Stomach (tissue), 4 donors: ENCODE results near the gene LRPPRC.

Source experiments
- POLR2A ChIP-seq, 4 donors: fragments of 450-650 bp; IDR thresholded peaks; one replicate each; pipeline ENCODE4 v1.6.1; 2016; ENCODE audit warnings: antibody characterized with exemption in 4 of 4, control low read depth in 2 of 4, mild to moderate bottlenecking in 1 of 4, moderate library complexity in 1 of 4
- POLR2AphosphoS5 ChIP-seq, 3 donors: sonication (generic); formaldehyde crosslinking; IDR thresholded peaks; one replicate each; pipeline ENCODE4 v1.6.1; 2016; ENCODE audit warnings: antibody characterized with exemption in 3 of 3
- TF ChIP-seq, protein P1 (sequence below), 7 experiments: fragments of 450-650 bp in 4 of 7; fragments of 200-600 bp in 3 of 7; sonication (generic) in 3 of 7; IDR thresholded peaks; one replicate each; pipeline ENCODE4 v1.5.1; 2016 to 2019; ENCODE audit warnings: antibody characterized with exemption in 7 of 7, control low read depth in 2 of 7, mild to moderate bottlenecking in 1 of 7

DNA sequence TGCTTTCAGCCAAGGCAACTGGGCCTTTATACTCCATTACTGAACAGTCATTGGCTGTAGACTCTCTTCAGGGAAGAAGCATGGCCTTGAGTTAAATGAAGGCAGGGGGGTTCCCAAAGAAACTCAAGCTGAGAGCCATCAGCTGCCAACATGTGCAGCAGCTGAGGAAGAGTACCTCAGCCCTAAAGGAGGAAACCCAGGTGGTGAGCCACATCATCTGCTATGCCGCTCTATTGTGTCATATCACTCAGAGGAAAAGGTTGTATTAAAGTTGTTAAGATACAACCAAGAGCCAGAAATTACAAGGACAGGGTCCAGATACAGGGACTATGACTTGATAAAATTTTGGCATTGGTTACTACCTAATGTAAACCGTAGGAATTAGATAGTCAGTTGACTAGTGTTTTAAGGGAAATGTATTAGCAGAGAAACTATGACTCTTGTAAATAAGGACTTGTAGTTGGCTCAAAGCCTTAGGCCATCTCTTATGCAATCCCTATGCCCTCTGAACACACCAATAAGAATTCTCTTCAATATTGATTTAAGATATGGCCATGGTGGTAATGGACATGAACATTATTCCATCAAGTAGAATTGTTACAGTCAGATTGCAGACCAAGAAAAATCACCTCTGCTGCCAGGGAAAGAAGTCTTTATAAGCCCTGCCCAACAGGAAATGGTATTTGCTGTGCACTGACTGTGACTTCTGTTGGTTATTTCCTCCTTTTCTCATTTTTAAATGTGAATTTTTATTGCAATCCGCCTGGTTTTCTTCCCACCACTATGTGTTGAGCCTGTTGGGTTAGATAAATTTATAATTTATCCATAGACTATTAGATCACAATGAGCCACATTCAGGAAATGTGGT is 9.2 kb upstream of the LRPPRC start:
- TF ChIP-seq, protein P1, sequence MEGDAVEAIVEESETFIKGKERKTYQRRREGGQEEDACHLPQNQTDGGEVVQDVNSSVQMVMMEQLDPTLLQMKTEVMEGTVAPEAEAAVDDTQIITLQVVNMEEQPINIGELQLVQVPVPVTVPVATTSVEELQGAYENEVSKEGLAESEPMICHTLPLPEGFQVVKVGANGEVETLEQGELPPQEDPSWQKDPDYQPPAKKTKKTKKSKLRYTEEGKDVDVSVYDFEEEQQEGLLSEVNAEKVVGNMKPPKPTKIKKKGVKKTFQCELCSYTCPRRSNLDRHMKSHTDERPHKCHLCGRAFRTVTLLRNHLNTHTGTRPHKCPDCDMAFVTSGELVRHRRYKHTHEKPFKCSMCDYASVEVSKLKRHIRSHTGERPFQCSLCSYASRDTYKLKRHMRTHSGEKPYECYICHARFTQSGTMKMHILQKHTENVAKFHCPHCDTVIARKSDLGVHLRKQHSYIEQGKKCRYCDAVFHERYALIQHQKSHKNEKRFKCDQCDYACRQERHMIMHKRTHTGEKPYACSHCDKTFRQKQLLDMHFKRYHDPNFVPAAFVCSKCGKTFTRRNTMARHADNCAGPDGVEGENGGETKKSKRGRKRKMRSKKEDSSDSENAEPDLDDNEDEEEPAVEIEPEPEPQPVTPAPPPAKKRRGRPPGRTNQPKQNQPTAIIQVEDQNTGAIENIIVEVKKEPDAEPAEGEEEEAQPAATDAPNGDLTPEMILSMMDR (IDR thresholded peaks at IDR 0.05), result no peak
- TF ChIP-seq POLR2AphosphoS5 (IDR thresholded peaks at IDR 0.05), result no peak
- TF ChIP-seq POLR2A (IDR thresholded peaks at IDR 0.05), result no peak
